OCI-LY7 (cell line): Measurements from ENCODE around the gene KLHL21. TPM values are rescaled to one million over a fixed set of nuclear protein-coding genes. Genes with fewer than 3 reads are reported as not detected.

ENCODE experiments used
- BruUV-seq: library from RNA; stranded (reverse); fragments of 400-500 nt; replicated peaks from 2 replicates; lab custom pipeline; 2021; lab: Mats Ljungman, UMichigan
- CTCF ChIA-PET: fragments of 300-600 bp; sonication (Branson Sonifier 250); formaldehyde crosslinking; loops from one replicate; lab custom pipeline; 2022; ENCODE audit warnings: antibody characterized with exemption; ENCODE audit not compliant: unreplicated experiment; lab: Charles Lee
- POLR2A ChIA-PET: fragments of 300-600 bp; sonication (Branson Sonifier 250); formaldehyde crosslinking; loops from one replicate; lab custom pipeline; 2022; ENCODE audit warnings: antibody characterized with exemption; lab: Charles Lee
- DNase-seq: peaks from one replicate; pipeline ENCODE4 v3.0.0-alpha.2; 2015; ENCODE audit warnings: low spot score
- H2AFZ ChIP-seq: fragments of 200-600 bp; sonication (generic), shearing (Covaris generic); 2 replicates; pipeline ENCODE4 v1.6.1; 2014; ENCODE audit warnings: mild to moderate bottlenecking, antibody characterized with exemption, low read length, moderate library complexity
- H3K27ac ChIP-seq: fragments of 200-600 bp; sonication (generic); 2 replicates; pipeline ENCODE4 v1.5.1; 2014; ENCODE audit warnings: mixed run types, low read depth, mild to moderate bottlenecking, moderate library complexity, low read length, inconsistent platforms; ENCODE audit not compliant: poor library complexity, severe bottlenecking
- H3K36me3 ChIP-seq: fragments of 200-600 bp; sonication (generic); 2 replicates; pipeline ENCODE4 v1.6.1; 2014; ENCODE audit warnings: mild to moderate bottlenecking, antibody characterized with exemption, low read length, moderate library complexity, mixed read lengths; ENCODE audit not compliant: insufficient read depth
- H3K4me1 ChIP-seq: fragments of 200-600 bp; sonication (generic); 2 replicates; pipeline ENCODE4 v1.5.1; 2014; ENCODE audit warnings: mild to moderate bottlenecking, low read length; ENCODE audit not compliant: insufficient read depth, poor library complexity, severe bottlenecking
- H3K4me2 ChIP-seq: fragments of 200-600 bp; sonication (generic); 2 replicates; pipeline ENCODE4 v1.6.1; 2014; ENCODE audit warnings: mild to moderate bottlenecking, low read length
- H3K4me3 ChIP-seq: fragments of 200-600 bp; sonication (generic); 2 replicates; pipeline ENCODE4 v1.5.1; 2014; ENCODE audit warnings: mild to moderate bottlenecking, low read depth, low read length; ENCODE audit not compliant: poor library complexity, severe bottlenecking
- H3K79me2 ChIP-seq: fragments of 200-600 bp; sonication (generic); 2 replicates; pipeline ENCODE4 v1.6.1; 2016; ENCODE audit warnings: low read depth, mild to moderate bottlenecking, low read length, moderate library complexity, mixed read lengths; ENCODE audit not compliant: insufficient read depth
- H3K9me2 ChIP-seq: fragments of 200-600 bp; sonication (generic); 2 replicates; pipeline ENCODE4 v1.6.1; 2016; ENCODE audit warnings: mild to moderate bottlenecking, low read length, mixed read lengths; ENCODE audit not compliant: insufficient read depth
- H3K9me3 ChIP-seq: fragments of 200-600 bp; sonication (generic); 2 replicates; pipeline ENCODE4 v1.6.1; 2014; ENCODE audit warnings: mild to moderate bottlenecking, mixed run types, low read length, mixed read lengths
- H4K20me1 ChIP-seq: fragments of 200-600 bp; sonication (generic); 2 replicates; pipeline ENCODE4 v1.6.1; 2014; ENCODE audit warnings: mild to moderate bottlenecking, antibody characterized with exemption, low read length, moderate library complexity, mixed read lengths; ENCODE audit not compliant: insufficient read depth
- CTCF ChIP-seq: fragments of 200-600 bp; sonication (generic); conservative IDR thresholded peaks from 2 replicates; pipeline ENCODE4 v1.5.1; 2014; ENCODE audit warnings: mild to moderate bottlenecking, antibody characterized with exemption, low read length, moderate library complexity, mixed read lengths
- EZH2phosphoT487 ChIP-seq: fragments of 200-600 bp; sonication (generic); IDR thresholded peaks from 2 replicates; pipeline ENCODE4 v1.6.1; 2018; ENCODE audit warnings: low read depth, borderline replicate concordance, mild to moderate bottlenecking, mixed run types, antibody characterized with exemption, low read length, moderate library complexity, mixed read lengths
- intact Hi-C: fragments of 100-400 bp; cut with micrococcal nuclease; formaldehyde crosslinking; loops from one replicate; pipeline ENCODE4 v1.10.0; 2022; ENCODE audit not compliant: unreplicated experiment
- total RNA-seq, 2 experiments: library from RNA; depleted of rRNA in 1 of 2; stranded (reverse); fragments of >200 nt in 1 of 2; shearing (Covaris generic) in 1 of 2; gene quantifications; 2 replicates each; pipeline ENCODE4 v1.2.3, GENCODE V29; 2014 to 2022

The KLHL21 gene
- total RNA-seq, 2 experiments from 2014 or later: 7.4 to 7.6 TPM

DNA sequence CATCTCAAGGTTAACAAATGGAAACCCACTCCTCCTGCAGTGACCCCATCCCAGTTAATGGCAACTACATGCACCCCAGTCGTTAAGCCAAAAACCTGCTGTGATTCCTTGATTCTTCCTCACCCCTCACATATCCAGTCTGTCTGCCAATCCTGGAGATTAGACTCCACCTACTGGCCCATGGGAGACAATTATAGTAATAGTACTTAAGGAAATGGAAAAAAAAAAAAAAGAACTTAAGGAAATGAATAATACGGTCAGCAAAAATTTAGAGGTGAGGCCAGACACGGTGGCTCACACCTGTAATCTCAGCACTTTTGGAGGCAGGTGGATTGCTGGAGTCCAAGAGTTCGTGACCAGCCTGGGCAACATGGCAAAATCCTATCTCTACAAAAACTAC is 55.4 kb downstream of the KLHL21 start:
- no TSS peak for BruUV-seq
- Histone ChIP-seq H3K4me2 (no peak overlapping the region), H3K9me2 (no peaks in the 10 kb centered on the region), H3K27ac (no peak overlapping the region), H4K20me1 (0 out of 2 replicates have a peak, but pooled peaks cover 4% of the 10 kb centered on the region), H3K9me3 (no peaks in the 10 kb centered on the region), H3K4me3 (no peak overlapping the region), H3K36me3 (peaks cover 90% of the 10 kb centered on the region), H3K79me2 (peaks cover 10% of the 10 kb centered on the region; the same call in 1 of the 2 replicates), H3K4me1 (no peaks in the 10 kb centered on the region), H2AFZ (no peak overlapping the region)
- intact Hi-C loops: no loop called here
- ChIA-PET CTCF (no interaction called here), POLR2A (no interaction called here)
- TF ChIP-seq EZH2phosphoT487 (no peak), CTCF (no peak)
- no peak for DNase-seq

DNA sequence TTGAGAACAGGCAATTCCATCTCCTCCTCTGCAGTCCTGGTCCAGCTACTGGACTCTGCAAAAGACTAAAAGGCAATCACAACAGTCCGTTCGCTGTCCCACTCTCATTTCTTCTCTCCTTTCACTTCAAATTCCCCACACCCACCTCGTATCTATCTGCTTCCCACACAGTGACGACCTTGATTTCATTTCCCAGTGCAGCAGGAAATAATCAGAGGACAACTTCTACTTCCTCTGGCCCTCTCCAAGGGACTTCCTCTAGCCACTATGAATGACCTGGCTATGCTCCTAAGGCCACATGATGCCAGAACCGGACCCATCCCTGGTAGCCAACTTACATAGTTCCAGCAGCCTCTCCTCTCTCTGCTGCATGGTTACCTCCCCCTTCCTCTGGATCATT is 56.3 kb downstream of the KLHL21 start:
- Histone ChIP-seq H3K9me2 (no peaks in the 10 kb centered on the region), H2AFZ (no peak overlapping the region), H3K4me2 (no peak overlapping the region), H4K20me1 (0 out of 2 replicates have a peak, but pooled peaks cover 4% of the 10 kb centered on the region), H3K9me3 (no peaks in the 10 kb centered on the region), H3K4me3 (no peak overlapping the region), H3K36me3 (peaks cover 94% of the 10 kb centered on the region), H3K27ac (no peak overlapping the region), H3K4me1 (no peaks in the 10 kb centered on the region), H3K79me2 (peaks cover 5% of the 10 kb centered on the region; the same call in 1 of the 2 replicates)
- TF ChIP-seq CTCF: no peak
- no peak for TF ChIP-seq EZH2phosphoT487
- intact Hi-C loops: no loop called here
- BruUV-seq: no TSS peak
- ChIA-PET POLR2A (no interaction called here), CTCF (no interaction called here)
- DNase-seq: no peak

- POLR2A ChIA-PET: interaction anchor here (0.7 kb wide), 1 partner anchor 10 kb away, joined by 4 read pairs; no protein-coding TSS in a partner anchor
- H3K79me2 ChIP-seq: no peaks in the 10 kb centered on the region
- H3K4me3 ChIP-seq: no peak overlapping the region
- no peak overlapping the region for H3K27ac ChIP-seq
- BruUV-seq: no TSS peak
- intact Hi-C loops: no loop called here
- no peaks in the 10 kb centered on the region for H3K9me2 ChIP-seq
- no peaks in the 10 kb centered on the region for H3K9me3 ChIP-seq
- H2AFZ ChIP-seq: no peak overlapping the region
- peaks cover 94% of the 10 kb centered on the region for H3K36me3 ChIP-seq
- no peaks in the 10 kb centered on the region for H3K4me1 ChIP-seq
- CTCF ChIA-PET: no interaction called here
- H4K20me1 ChIP-seq: 0 out of 2 replicates have a peak, but pooled peaks cover 4% of the 10 kb centered on the region
- TF ChIP-seq CTCF: no peak
- no peak for TF ChIP-seq EZH2phosphoT487
- H3K4me2 ChIP-seq: no peak overlapping the region
- no peak for DNase-seq
Observed at GRCh38 chr1:6545276-6546112, 57.2 kb downstream of the KLHL21 start.
